ENCODE measurements around the gene HIRIP3.
A peak's percentile ranks its signal among the peaks of the same experiment; 100 is the strongest.

Gene HIRIP3

DNA sequence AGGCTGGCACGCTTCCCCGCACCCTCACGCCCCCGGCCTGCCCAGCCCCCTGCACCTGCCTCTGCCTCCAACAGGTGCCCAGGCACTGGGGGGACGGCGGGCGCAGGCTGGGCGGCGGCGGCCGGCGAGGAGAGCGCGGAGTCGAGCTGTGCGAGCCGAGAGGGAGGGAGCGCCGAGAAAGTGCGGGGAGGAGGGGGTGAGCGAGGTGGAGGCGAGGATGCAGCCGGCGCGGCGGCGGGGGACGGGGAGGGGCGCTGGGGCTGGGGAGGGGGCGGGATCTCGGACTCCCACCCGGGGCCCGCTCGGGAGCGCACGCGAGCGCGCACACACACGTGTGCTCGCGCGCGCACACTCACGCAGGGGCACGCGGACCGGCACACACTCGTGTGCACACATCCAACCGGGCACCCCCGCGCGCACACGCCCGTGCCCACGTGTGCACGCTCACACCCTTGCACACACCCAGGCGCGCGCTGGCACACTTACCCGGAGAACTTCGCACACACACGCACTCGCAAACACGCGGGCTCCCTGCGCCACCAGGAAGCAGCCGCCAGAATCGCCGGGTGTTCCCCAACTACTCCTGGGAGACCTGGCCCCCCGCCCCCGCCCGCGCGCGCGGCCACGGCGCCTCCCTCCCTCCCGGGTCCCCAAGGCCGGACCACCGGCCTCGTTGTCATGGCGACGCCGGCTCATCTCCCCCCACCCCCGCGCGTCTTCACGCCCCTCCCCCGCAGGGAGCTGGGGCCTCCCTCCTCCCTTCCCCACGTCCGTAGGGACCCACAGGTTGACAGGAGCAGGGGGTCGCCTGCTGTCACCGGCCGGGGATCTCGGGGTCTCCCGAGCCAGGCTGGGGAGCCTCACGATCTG lies 15.7 kb upstream of the HIRIP3 start, which contains the start of gene DOC2A:
DOC2A (minus strand) TSS at position 184 of the 870 bp plus-strand sequence. CDS start 805 bp downstream, outside the sequence.
- peak; percentile 69 for ATAC-seq
- TF ChIP-seq ZFP3 (CRISPR knock-in tag; IDR thresholded peaks at IDR 0.05) = peak; percentile 96
- no peak for TF ChIP-seq RARB (CRISPR knock-in tag; IDR thresholded peaks at IDR 0.05)

- TF ChIP-seq OSR1 (CRISPR knock-in tag; IDR thresholded peaks at IDR 0.05) (no peak), ZNF565 (CRISPR knock-in tag; conservative IDR thresholded peaks at IDR 0.05; ENCODE audit: low read depth) (no peak), ZNF8 (CRISPR knock-in tag; IDR thresholded peaks at IDR 0.05) (no peak), GLIS3 (CRISPR knock-in tag; IDR thresholded peaks at IDR 0.05) (no peak), ZFP30 (CRISPR knock-in tag; IDR thresholded peaks at IDR 0.05) (no peak), ESRRG (CRISPR knock-in tag; IDR thresholded peaks at IDR 0.05) (no peak)
- TF ChIP-seq, protein P1, sequence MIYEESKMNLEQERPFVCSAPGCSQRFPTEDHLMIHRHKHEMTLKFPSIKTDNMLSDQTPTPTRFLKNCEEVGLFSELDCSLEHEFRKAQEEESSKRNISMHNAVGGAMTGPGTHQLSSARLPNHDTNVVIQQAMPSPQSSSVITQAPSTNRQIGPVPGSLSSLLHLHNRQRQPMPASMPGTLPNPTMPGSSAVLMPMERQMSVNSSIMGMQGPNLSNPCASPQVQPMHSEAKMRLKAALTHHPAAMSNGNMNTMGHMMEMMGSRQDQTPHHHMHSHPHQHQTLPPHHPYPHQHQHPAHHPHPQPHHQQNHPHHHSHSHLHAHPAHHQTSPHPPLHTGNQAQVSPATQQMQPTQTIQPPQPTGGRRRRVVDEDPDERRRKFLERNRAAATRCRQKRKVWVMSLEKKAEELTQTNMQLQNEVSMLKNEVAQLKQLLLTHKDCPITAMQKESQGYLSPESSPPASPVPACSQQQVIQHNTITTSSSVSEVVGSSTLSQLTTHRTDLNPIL (CRISPR knock-in tag; IDR thresholded peaks at IDR 0.05; ENCODE audit: low read depth) = no peak
- TF ChIP-seq, protein P2, sequence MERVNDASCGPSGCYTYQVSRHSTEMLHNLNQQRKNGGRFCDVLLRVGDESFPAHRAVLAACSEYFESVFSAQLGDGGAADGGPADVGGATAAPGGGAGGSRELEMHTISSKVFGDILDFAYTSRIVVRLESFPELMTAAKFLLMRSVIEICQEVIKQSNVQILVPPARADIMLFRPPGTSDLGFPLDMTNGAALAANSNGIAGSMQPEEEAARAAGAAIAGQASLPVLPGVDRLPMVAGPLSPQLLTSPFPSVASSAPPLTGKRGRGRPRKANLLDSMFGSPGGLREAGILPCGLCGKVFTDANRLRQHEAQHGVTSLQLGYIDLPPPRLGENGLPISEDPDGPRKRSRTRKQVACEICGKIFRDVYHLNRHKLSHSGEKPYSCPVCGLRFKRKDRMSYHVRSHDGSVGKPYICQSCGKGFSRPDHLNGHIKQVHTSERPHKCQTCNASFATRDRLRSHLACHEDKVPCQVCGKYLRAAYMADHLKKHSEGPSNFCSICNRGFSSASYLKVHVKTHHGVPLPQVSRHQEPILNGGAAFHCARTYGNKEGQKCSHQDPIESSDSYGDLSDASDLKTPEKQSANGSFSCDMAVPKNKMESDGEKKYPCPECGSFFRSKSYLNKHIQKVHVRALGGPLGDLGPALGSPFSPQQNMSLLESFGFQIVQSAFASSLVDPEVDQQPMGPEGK (CRISPR knock-in tag; IDR thresholded peaks at IDR 0.05; ENCODE audit: borderline replicate concordance) = no peak
- no peak; the same call in 2 of the 3 replicates for ATAC-seq
These were observed 14.8 kb upstream of the HIRIP3 start for GRCh38 chr16:30009990-30010843.

GRCh38 chr16:30009085-30009862 lies 13.9 kb upstream of the HIRIP3 start:
- no peak for ATAC-seq
- TF ChIP-seq ZNF8 (CRISPR knock-in tag; IDR thresholded peaks at IDR 0.05) (no peak), ARNTL (CRISPR knock-in tag; IDR thresholded peaks at IDR 0.05; ENCODE audit: borderline replicate concordance, low read depth) (no peak), TCF4 (CRISPR knock-in tag; IDR thresholded peaks at IDR 0.05; ENCODE audit: borderline replicate concordance) (no peak), CSDC2 (CRISPR knock-in tag; IDR thresholded peaks at IDR 0.05) (no peak), SNAI2 (CRISPR knock-in tag; IDR thresholded peaks at IDR 0.05) (no peak), PPARA (CRISPR knock-in tag; IDR thresholded peaks at IDR 0.05; ENCODE audit: borderline replicate concordance) (no peak), ESRRG (CRISPR knock-in tag; IDR thresholded peaks at IDR 0.05) (no peak), TOX (CRISPR knock-in tag; IDR thresholded peaks at IDR 0.05; ENCODE audit: borderline replicate concordance) (no peak), BACH2 (CRISPR knock-in tag; IDR thresholded peaks at IDR 0.05; ENCODE audit: borderline replicate concordance) (no peak), ZFP30 (CRISPR knock-in tag; IDR thresholded peaks at IDR 0.05) (no peak), ZNF70 (CRISPR knock-in tag; IDR thresholded peaks at IDR 0.05) (no peak), ISL1 (CRISPR knock-in tag; IDR thresholded peaks at IDR 0.05) (no peak)
- TF ChIP-seq, protein P2 (CRISPR knock-in tag; IDR thresholded peaks at IDR 0.05; ENCODE audit: borderline replicate concordance) = no peak
- TF ChIP-seq, protein P1 (CRISPR knock-in tag; IDR thresholded peaks at IDR 0.05; ENCODE audit: low read depth) = no peak
- TF ChIP-seq, protein P3, sequence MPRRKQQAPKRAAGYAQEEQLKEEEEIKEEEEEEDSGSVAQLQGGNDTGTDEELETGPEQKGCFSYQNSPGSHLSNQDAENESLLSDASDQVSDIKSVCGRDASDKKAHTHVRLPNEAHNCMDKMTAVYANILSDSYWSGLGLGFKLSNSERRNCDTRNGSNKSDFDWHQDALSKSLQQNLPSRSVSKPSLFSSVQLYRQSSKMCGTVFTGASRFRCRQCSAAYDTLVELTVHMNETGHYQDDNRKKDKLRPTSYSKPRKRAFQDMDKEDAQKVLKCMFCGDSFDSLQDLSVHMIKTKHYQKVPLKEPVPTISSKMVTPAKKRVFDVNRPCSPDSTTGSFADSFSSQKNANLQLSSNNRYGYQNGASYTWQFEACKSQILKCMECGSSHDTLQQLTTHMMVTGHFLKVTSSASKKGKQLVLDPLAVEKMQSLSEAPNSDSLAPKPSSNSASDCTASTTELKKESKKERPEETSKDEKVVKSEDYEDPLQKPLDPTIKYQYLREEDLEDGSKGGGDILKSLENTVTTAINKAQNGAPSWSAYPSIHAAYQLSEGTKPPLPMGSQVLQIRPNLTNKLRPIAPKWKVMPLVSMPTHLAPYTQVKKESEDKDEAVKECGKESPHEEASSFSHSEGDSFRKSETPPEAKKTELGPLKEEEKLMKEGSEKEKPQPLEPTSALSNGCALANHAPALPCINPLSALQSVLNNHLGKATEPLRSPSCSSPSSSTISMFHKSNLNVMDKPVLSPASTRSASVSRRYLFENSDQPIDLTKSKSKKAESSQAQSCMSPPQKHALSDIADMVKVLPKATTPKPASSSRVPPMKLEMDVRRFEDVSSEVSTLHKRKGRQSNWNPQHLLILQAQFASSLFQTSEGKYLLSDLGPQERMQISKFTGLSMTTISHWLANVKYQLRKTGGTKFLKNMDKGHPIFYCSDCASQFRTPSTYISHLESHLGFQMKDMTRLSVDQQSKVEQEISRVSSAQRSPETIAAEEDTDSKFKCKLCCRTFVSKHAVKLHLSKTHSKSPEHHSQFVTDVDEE (CRISPR knock-in tag; IDR thresholded peaks at IDR 0.05) = no peak
- TF ChIP-seq, protein P4, sequence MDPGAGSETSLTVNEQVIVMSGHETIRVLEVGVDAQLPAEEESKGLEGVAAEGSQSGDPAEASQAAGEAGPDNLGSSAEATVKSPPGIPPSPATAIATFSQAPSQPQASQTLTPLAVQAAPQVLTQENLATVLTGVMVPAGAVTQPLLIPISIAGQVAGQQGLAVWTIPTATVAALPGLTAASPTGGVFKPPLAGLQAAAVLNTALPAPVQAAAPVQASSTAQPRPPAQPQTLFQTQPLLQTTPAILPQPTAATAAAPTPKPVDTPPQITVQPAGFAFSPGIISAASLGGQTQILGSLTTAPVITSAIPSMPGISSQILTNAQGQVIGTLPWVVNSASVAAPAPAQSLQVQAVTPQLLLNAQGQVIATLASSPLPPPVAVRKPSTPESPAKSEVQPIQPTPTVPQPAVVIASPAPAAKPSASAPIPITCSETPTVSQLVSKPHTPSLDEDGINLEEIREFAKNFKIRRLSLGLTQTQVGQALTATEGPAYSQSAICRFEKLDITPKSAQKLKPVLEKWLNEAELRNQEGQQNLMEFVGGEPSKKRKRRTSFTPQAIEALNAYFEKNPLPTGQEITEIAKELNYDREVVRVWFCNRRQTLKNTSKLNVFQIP (CRISPR knock-in tag; IDR thresholded peaks at IDR 0.05; ENCODE audit: borderline replicate concordance, low read depth) = no peak
